Measurements from ENCODE around the gene POLH. TPM values are rescaled to one million over a fixed set of nuclear protein-coding genes. Genes with fewer than 3 reads are reported as not detected.

Gene POLH
- total RNA-seq, 4 donors from 2014 or later: 2.2 to 10.6 (median 7.0) TPM

- in situ Hi-C loops (cut with MboI; ENCODE audit: low pct_ligation_motif_present in 1 of 4, low pct_unique_long_range_greater_than_20kb in 1 of 4, low sequenced_read_pairs in 3 of 4) (no loop called here), intact Hi-C loops (cut with DNase I; ENCODE audit: low total_unique reads) (no loop called here)
- DNase-seq: peak; percentile 77
- peaks cover 10 to 24% (median 22%) of the 10 kb centered on the region in 4 donors for H3K4me1 ChIP-seq
- no peaks in the 10 kb centered on the region for H3K9me3 ChIP-seq
- H3K27me3 ChIP-seq: no peaks in the 10 kb centered on the region
- H3K36me3 ChIP-seq: peaks cover 0 to 28% (median 2%) of the 10 kb centered on the region in 4 donors
- no peak overlapping the region for H3K4me3 ChIP-seq
- TF ChIP-seq POLR2AphosphoS5 (IDR thresholded peaks at IDR 0.05): peak in 2 of 3 donors; percentile 26 to 49
- TF ChIP-seq POLR2A (IDR thresholded peaks at IDR 0.05): no peak
- peak overlapping the region; percentile 97 to 100 (median 100) for H3K27ac ChIP-seq
- WGBS, 2 donors (ENCODE audit: low coverage in 1 of 2): 66 to 67% methylated on average over 2 to 5 of the region's 5 CpGs
These were observed 51.2 kb downstream of the POLH start for GRCh38 chr6:43627008-43627825.

GRCh38 chr6:43628393-43629103 lies 52.6 kb downstream of the POLH start:
- Histone ChIP-seq H3K27me3 (no peaks in the 10 kb centered on the region), H3K36me3 (peaks cover 0 to 20% (median 0%) of the 10 kb centered on the region in 4 donors), H3K4me3 (peak overlapping the region; percentile 92 to 99 (median 98)), H3K4me1 (peaks cover 10 to 29% (median 22%) of the 10 kb centered on the region in 4 donors), H3K27ac (peak overlapping the region; percentile 97 to 100 (median 100)), H3K9me3 (no peaks in the 10 kb centered on the region)
- intact Hi-C loops (cut with DNase I; ENCODE audit: low total_unique reads) (no loop called here), in situ Hi-C loops (cut with MboI; ENCODE audit: low pct_ligation_motif_present in 1 of 4, low pct_unique_long_range_greater_than_20kb in 1 of 4, low sequenced_read_pairs in 3 of 4) (no loop called here)
- 0 to 3% methylated on average over 5 to 25 of the region's 25 CpGs for WGBS, 2 donors (ENCODE audit: low coverage in 1 of 2)
- DNase-seq: peak; percentile 62
- TF ChIP-seq POLR2A (IDR thresholded peaks at IDR 0.05): no peak
- no peak for TF ChIP-seq EP300 (IDR thresholded peaks at IDR 0.05; ENCODE audit: low read depth)
- TF ChIP-seq POLR2AphosphoS5 (IDR thresholded peaks at IDR 0.05): no peak
- TF ChIP-seq, protein P1, sequence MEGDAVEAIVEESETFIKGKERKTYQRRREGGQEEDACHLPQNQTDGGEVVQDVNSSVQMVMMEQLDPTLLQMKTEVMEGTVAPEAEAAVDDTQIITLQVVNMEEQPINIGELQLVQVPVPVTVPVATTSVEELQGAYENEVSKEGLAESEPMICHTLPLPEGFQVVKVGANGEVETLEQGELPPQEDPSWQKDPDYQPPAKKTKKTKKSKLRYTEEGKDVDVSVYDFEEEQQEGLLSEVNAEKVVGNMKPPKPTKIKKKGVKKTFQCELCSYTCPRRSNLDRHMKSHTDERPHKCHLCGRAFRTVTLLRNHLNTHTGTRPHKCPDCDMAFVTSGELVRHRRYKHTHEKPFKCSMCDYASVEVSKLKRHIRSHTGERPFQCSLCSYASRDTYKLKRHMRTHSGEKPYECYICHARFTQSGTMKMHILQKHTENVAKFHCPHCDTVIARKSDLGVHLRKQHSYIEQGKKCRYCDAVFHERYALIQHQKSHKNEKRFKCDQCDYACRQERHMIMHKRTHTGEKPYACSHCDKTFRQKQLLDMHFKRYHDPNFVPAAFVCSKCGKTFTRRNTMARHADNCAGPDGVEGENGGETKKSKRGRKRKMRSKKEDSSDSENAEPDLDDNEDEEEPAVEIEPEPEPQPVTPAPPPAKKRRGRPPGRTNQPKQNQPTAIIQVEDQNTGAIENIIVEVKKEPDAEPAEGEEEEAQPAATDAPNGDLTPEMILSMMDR (IDR thresholded peaks at IDR 0.05): no peak

GRCh38 chr6:43629104-43629504 lies 53.1 kb downstream of the POLH start, which contains the start of gene GTPBP2:
GTPBP2 (minus strand) TSS chr6:43629264; CDS start chr6:43629162, 102 bp downstream.
- WGBS, 2 donors (ENCODE audit: low coverage in 1 of 2): 1% methylated on average over 41 of the region's 46 CpGs; no CpG with 5 or more reads in 1 of the 2 donors
- Histone ChIP-seq H3K36me3 (peaks cover 0 to 14% (median 0%) of the 10 kb centered on the region in 4 donors), H3K4me3 (peak within 1 kb of the TSS; percentile 92 to 99 (median 98)), H3K27ac (peak within 1 kb of the TSS; percentile 97 to 100 (median 100)), H3K4me1 (peaks cover 10 to 29% (median 22%) of the 10 kb centered on the region in 4 donors), H3K9me3 (no peaks in the 10 kb centered on the region), H3K27me3 (no peaks in the 10 kb centered on the region)
- in situ Hi-C loops (cut with MboI; ENCODE audit: low pct_ligation_motif_present in 1 of 4, low pct_unique_long_range_greater_than_20kb in 1 of 4, low sequenced_read_pairs in 3 of 4): no loop called here
- TF ChIP-seq, protein P1 (IDR thresholded peaks at IDR 0.05): no peak
- TF ChIP-seq POLR2A (IDR thresholded peaks at IDR 0.05) (peak; percentile 16), POLR2AphosphoS5 (IDR thresholded peaks at IDR 0.05) (peak; percentile 79 to 86 (median 83))
- peak; percentile 99 for DNase-seq
- intact Hi-C loops (cut with DNase I; ENCODE audit: low total_unique reads): no loop called here

- peaks cover 0 to 8% (median 0%) of the 10 kb centered on the region in 4 donors for H3K36me3 ChIP-seq
- peak overlapping the region; percentile 79 to 99 (median 95) for H3K4me3 ChIP-seq
- peaks cover 10 to 29% (median 22%) of the 10 kb centered on the region in 4 donors for H3K4me1 ChIP-seq
- intact Hi-C loops (cut with DNase I; ENCODE audit: low total_unique reads): no loop called here
- TF ChIP-seq, protein P1 (IDR thresholded peaks at IDR 0.05): no peak
- TF ChIP-seq POLR2AphosphoS5 (IDR thresholded peaks at IDR 0.05) (peak; percentile 91 to 94 (median 91)), POLR2A (IDR thresholded peaks at IDR 0.05) (peak; percentile 69)
- in situ Hi-C loops (cut with MboI; ENCODE audit: low pct_ligation_motif_present in 1 of 4, low pct_unique_long_range_greater_than_20kb in 1 of 4, low sequenced_read_pairs in 3 of 4): no loop called here
- H3K27ac ChIP-seq: peak overlapping the region; percentile 97 to 100 (median 100)
- H3K9me3 ChIP-seq: no peaks in the 10 kb centered on the region
- DNase-seq: peak; percentile 97
- no peaks in the 10 kb centered on the region for H3K27me3 ChIP-seq
- WGBS, 2 donors (ENCODE audit: low coverage in 1 of 2): 1% methylated on average over 40 of the region's 41 CpGs; no CpG with 5 or more reads in 1 of the 2 donors
These were observed 53.7 kb downstream of the POLH start for GRCh38 chr6:43629505-43630300.
